Stimulated activated CD4-positive, alpha-beta T cell treated with anti-CD3 and anti-CD28 coated beads, Interleukin-12 subunit alpha, Interleukin-12 subunit beta, amount 100 ng/mL, for 4 hours (primary cell): ENCODE results near the gene OSGEPL1.
"Not testable (repeated sequence)": the region's sequence is repeated elsewhere in the genome, so short reads cannot be mapped to it uniquely, and the experiment has no call there.

ENCODE experiments used
- DNase-seq: peaks from one replicate; pipeline ENCODE4 v3.0.0-alpha.2; 2020

The OSGEPL1 gene

GRCh38 chr2:189762551-189763298, at the start of gene OSGEPL1:
Gene OSGEPL1, minus strand, starts transcription at chr2:189762792. Its CDS starts 1,152 bp downstream, at chr2:189761640.
- peak; percentile 90 for DNase-seq

- no peak for DNase-seq
Measured at GRCh38 chr2:189803431-189803830, 40.8 kb upstream of the OSGEPL1 start.

- DNase-seq, result no peak
Measured at GRCh38 chr2:189802396-189802912, 39.9 kb upstream of the OSGEPL1 start.

- no peak for DNase-seq
Measured at GRCh38 chr2:189799531-189799930, 36.9 kb upstream of the OSGEPL1 start.

- DNase-seq, result no peak
Measured at GRCh38 chr2:189799030-189799331, 36.4 kb upstream of the OSGEPL1 start.

GRCh38 chr2:189798312-189799029, 35.9 kb upstream of the OSGEPL1 start:
- no peak for DNase-seq

- no peak for DNase-seq
Measured at GRCh38 chr2:189797902-189798301, 35.3 kb upstream of the OSGEPL1 start.

GRCh38 chr2:189794310-189794709, 31.7 kb upstream of the OSGEPL1 start:
- DNase-seq, result no peak

- no peak for DNase-seq
Measured at GRCh38 chr2:189791338-189792042, 28.9 kb upstream of the OSGEPL1 start.

- DNase-seq, result peak; percentile 92
Measured at GRCh38 chr2:189783927-189784867, 21.6 kb upstream of the OSGEPL1 start, which contains the start of the genes ORMDL1 and PMS1. Gene ORMDL1, minus strand, starts transcription at chr2:189784339. Its CDS starts 1,744 bp downstream, at chr2:189782595. Gene PMS1, plus strand, starts transcription at chr2:189784450. Its CDS starts 7,360 bp downstream, at chr2:189791810.

- DNase-seq, result no peak
Measured at GRCh38 chr2:189783451-189783926, 20.9 kb upstream of the OSGEPL1 start.

GRCh38 chr2:189782221-189782671, 19.7 kb upstream of the OSGEPL1 start:
- DNase-seq, result no peak

GRCh38 chr2:189772212-189772611, 9.6 kb upstream of the OSGEPL1 start:
- DNase-seq, result no peak

GRCh38 chr2:189770590-189771322, 8.2 kb upstream of the OSGEPL1 start:
- no peak for DNase-seq

- no peak for DNase-seq
Measured at GRCh38 chr2:189763908-189764661, 1.5 kb upstream of the OSGEPL1 start.

- no peak for DNase-seq
Measured at GRCh38 chr2:189762229-189762550, 402 bp downstream of the OSGEPL1 start.

GRCh38 chr2:189760154-189760553, 2.4 kb downstream of the OSGEPL1 start:
- DNase-seq, result not testable (repeated sequence)

- no peak for DNase-seq
Measured at GRCh38 chr2:189756311-189756952, 6.2 kb downstream of the OSGEPL1 start.

- peak; percentile 6 for DNase-seq
Measured at GRCh38 chr2:189751080-189751658, 11.4 kb downstream of the OSGEPL1 start.

- DNase-seq, result no peak
Measured at GRCh38 chr2:189729430-189729829, 33.2 kb downstream of the OSGEPL1 start.
